DMS 273 treated with DMSO at 0.1 percent for 48 hours (cell line): Measurements from ENCODE around the gene TSPAN9.
A peak's percentile ranks its signal among the peaks of the same experiment; 100 is the strongest.

Source experiments
- DNase-seq: peaks from one replicate; lab custom pipeline; 2025; lab: John Stamatoyannopoulos, UW

TSPAN9 gene

DNA sequence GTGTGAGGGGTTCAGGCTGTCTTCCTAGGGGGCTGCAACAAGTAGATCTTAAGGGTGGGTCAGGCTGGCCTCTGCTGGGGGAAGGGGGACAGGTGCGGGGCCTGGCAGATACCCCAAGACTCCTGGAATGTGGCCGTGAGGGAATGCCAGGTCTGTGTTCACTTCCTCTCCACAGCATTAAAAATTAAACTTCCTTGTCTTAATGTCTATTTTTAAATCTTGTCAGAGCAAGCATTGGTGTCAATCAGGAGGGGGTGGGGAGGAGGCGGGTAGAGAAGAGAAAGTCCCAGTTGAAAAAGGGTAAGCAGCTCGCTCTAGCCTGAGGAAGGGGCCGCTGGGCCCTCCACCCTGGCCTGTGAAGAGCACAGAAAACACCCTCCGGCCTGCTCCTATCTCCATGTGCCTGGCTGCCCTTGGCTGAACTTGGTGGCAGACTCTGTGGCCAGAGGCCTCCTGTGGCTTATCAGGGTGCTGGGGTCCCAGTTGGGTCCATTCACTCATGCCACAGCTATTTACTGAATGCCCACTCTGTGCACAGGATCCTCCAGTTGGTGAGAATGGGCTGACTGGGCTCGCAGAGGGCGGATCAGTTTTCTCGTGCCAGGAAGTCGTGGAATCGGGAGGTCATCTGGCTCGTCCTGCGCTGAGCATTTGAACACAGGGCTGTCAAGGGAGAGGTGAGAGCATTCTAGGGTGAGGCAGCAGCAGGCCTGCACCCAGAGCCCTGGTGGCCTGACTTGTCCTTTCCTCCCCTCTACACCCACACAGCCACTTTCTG, 128.8 kb downstream of the TSPAN9 start:
- no peak for DNase-seq

DNA sequence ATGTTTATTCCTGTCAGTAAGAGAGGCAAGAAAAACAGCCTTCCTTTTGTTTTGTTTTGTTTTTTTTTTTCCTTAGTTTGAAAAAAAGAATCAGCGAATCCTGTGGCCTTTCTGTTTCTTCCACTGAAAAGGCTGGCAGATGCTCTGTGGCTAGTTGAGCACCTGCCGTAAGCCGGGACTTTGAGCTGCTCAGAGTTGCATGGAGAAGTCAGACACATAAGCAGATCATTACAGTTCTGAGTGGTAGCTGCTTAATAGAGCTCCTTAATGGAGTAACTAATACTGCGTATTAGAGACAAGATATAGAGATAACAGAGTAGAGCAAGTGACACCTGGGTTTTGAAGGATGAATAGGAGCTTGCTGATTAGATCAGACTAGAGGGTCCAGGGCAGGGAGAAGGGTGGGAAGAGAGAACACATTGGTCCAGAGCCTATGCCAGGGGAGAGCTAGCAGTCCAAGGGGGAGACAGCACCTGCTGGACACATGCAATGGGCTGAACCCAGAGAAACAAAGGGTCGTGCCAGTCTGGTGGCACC, 129.4 kb downstream of the TSPAN9 start:
- DNase-seq: no peak

- no peak for DNase-seq
Measured at GRCh38 chr12:3207175-3207574, 130.0 kb downstream of the TSPAN9 start.

GRCh38 chr12:3207858-3208257, 130.7 kb downstream of the TSPAN9 start:
- DNase-seq: no peak

DNA sequence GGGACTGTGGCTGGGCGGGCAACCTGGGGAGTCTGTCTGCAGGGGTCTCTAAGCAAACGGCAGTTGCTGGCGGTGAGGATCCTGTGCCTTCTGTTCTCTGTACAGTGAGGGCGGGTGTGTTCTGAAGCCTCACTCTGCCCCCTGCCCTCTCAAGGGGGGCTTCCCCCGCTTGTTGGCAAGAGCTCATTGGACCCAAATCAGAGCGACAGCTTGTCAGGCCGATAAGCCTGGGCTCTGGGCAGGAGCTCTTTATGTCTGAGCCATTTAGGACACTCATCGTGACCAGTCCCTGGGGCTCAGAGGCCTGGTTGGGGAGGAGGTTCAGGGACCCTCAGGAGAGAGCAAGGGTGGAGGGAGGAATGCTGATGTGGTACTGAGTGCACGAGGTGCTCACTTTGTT, 136.0 kb downstream of the TSPAN9 start:
- peak; percentile 32 for DNase-seq

- no peak for DNase-seq
Measured at GRCh38 chr12:3213768-3214167, 136.6 kb downstream of the TSPAN9 start.

- DNase-seq: no peak
Measured at GRCh38 chr12:3214526-3215365, 137.6 kb downstream of the TSPAN9 start.

DNA sequence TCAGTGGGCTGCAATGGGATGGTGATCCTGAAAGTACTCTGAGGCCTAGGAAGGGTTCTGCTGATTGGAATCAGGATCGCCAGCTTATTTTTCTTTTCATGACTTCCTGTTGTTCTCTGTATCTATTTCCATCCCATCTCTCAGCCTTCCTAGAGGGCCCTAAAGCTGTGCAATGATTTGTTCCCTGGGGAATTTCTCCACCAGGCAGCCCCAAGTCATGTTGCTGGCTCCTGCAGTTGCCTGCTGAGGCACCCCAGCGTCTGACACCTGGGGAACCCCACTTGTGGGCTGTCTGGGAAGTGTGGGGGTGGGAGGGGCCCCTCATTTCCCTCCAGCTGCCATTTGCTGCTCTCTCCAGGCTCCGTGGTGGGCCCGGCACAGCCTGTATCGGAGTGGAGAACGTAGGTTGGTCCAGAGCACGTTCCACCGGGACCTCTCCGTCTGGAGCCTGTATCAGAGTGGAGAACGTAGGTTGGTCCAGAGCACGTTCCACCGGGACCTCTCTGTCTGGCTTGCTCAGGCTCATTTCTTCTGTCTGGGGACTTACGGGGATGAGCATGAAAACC, 138.3 kb downstream of the TSPAN9 start:
- no peak for DNase-seq

DNA sequence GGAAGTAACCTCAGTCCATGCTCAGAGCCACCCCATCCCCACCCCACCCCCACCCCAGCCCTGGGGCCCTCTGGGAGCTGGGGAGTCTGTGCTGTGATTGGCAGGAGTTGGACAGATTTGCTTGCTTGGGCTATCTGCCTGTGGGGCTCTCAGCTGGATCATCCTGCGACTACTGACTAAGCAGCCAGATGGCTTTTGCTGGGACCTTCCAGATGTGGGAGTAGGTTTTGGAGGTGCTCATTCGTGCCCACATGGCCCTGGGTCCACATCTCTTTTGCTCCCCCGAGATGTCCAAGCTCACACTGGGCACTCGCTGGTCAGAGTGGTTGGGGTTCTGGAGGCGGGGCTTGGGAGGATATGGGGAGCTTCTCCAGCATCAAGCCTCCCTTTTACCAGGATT, 138.9 kb downstream of the TSPAN9 start:
- DNase-seq: no peak

GRCh38 chr12:3216726-3217682, 139.8 kb downstream of the TSPAN9 start:
- no peak for DNase-seq

DNA sequence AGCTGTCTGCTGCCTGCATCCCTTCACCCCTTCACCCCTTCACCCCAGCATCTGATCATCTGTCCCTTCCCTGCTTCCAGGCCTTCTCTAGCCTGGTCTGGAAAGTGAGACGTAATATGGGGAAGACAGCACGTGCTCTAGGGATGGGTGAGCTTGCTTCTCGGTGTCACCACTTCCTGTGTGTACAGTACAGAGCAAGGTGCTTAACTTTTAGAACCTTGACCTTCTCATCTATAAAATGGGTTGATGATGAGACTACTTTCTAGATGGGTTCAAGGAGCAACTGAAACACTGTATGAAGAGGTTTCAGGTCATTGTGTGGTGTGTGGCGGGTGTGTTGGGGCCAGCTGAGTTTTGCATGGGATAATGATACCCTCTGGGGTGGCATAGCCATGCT, 140.5 kb downstream of the TSPAN9 start:
- DNase-seq: no peak

- peak; percentile 57 for DNase-seq
Measured at GRCh38 chr12:3218228-3219171, 141.3 kb downstream of the TSPAN9 start.

GRCh38 chr12:3219233-3219632, 142.1 kb downstream of the TSPAN9 start:
- no peak for DNase-seq

GRCh38 chr12:3220382-3221321, 143.5 kb downstream of the TSPAN9 start:
- no peak for DNase-seq

- DNase-seq: no peak
Measured at GRCh38 chr12:3222306-3222705, 145.1 kb downstream of the TSPAN9 start.

GRCh38 chr12:3222979-3223378, 145.8 kb downstream of the TSPAN9 start:
- DNase-seq: no peak

DNA sequence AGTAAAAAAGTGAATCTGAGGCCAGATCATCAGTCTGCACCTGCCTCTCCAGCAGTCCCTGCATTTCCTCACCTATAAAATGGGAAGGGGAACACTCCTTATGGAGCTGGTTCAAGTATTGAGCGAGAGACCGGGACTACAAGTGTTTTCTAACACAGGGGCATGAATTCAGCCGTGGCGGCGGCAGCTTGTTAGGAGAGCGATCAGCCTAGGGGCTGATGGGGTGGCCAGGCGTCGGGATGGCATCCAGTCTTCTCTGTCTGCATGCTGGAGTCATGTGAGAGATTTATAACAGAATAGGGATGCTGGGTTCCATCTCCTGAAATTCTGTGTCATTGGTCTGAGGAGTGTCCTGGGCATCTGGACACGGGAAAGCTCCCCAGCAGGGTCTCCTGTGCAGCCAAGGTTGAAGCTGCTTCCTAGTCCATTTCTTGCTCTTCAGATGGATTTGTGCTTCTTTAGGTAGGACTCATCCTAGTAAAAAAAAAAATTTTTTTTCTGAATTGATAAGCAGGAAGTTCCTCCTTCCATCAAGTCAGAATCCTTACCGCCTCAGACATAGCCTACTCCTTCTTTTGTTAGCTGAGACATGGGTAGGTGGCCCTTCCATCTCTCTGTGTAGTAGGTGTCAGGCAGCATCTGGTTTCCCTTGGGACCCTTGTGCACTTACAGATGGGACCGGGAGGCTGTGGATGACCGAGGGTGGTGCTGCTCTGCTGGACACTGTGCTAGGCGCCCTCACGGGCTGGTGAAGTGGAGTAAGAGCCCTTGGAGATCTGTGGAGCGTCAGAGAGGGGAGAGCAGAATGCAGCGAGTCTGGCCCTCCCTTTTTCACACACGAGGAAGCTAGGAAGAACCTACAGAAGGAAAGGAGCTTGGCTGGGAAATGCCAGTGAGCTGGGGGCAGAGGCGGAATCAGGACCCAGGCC, 146.7 kb downstream of the TSPAN9 start:
- no peak for DNase-seq

DNA sequence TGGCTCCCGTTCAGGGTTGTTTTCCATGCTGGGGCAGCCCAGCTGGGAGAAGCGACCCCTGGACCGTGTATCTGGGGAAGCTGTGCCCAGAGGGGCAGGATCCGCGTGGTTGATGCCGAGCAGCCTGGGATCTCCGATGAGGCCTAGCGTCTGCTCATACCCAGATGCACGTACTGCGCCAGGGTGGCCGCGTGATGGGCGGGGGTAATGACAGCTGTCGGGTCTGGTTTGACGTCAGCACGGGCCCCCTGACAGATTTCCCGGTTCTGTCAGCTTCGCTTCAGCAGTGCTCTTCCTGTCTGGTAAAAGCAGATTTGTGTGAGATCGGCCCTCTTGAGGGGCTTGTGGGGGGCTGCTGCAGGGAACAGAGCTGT, 147.3 kb downstream of the TSPAN9 start:
- no peak for DNase-seq
